Activated naive CD4-positive, alpha-beta T cell treated with anti-CD3 and anti-CD28 coated beads, Interleukin-2, amount 50 U/mL, for 72 hours (primary cell): ENCODE measurements around the gene OR51L1. TPM values are rescaled to one million over a fixed set of nuclear protein-coding genes. Genes with fewer than 3 reads are reported as not detected.
"Not testable (repeated sequence)": the region's sequence is repeated elsewhere in the genome, so short reads cannot be mapped to it uniquely, and the experiment has no call there.

ENCODE experiments used
- ATAC-seq, 2 donors: fragments of 150-1000 bp; cut with Tn5 transposase; 2 replicates each; pipeline ENCODE4 v1.10.0; 2021; ENCODE audit warnings: mild to moderate bottlenecking in 2 of 2, moderate library complexity in 2 of 2
- DNase-seq, 2 donors: peaks; one replicate each; pipeline ENCODE4 v3.0.0; 2021 to 2022; ENCODE audit warnings: low spot score in 2 of 2
- H3K27ac Mint-ChIP-seq, 2 donors: one replicate each; pipeline ENCODE4 v1.8.0; 2022; ENCODE audit warnings: mild to moderate bottlenecking in 2 of 2, mixed read lengths in 2 of 2
- H3K36me3 Mint-ChIP-seq, 2 donors: one replicate each; pipeline ENCODE4 v1.8.0; 2022; ENCODE audit warnings: mixed read lengths in 2 of 2
- H3K9me3 Mint-ChIP-seq, 2 donors: one replicate each; pipeline ENCODE4 v1.8.0; 2022; ENCODE audit warnings: mixed read lengths in 2 of 2
- total RNA-seq, 2 donors: library from RNA; stranded (reverse); gene quantifications; one replicate each; pipeline ENCODE4 v1.2.3, GENCODE V29; 2022

The OR51L1 gene
- total RNA-seq, result not detected

GRCh38 chr11:4994551-4994950 lies at the start of gene OR51L1:
Gene OR51L1 (plus strand): TSS chr11:4994851. CDS start chr11:4998983, 4,132 bp downstream.
- no peak for ATAC-seq
- Mint-ChIP-seq H3K9me3 (no peaks in the 10 kb centered on the region), H3K36me3 (no peaks in the 10 kb centered on the region)

GRCh38 chr11:4947505-4947904 lies 47.1 kb upstream of the OR51L1 start, which contains the start of gene OR51A4:
Gene OR51A4 (minus strand): TSS chr11:4947605. CDS start chr11:4947100, 505 bp downstream.
- no peak for ATAC-seq
- DNase-seq, result no peak
- Mint-ChIP-seq H3K27ac (no peak within 1 kb of the TSS), H3K9me3 (no peaks in the 10 kb centered on the region), H3K36me3 (no peaks in the 10 kb centered on the region)

More at GRCh38 chr11:4994551-4994950, at the start of gene OR51L1:
- H3K27ac Mint-ChIP-seq, result no peak within 1 kb of the TSS
- no peak for DNase-seq

- not testable (repeated sequence) for ATAC-seq, H3K27ac Mint-ChIP-seq, H3K9me3 Mint-ChIP-seq
Measured at GRCh38 chr11:4955613-4956012, 39.0 kb upstream of the OR51L1 start, which contains the start of gene OR51A2. Gene OR51A2 (minus strand): TSS chr11:4955713. CDS start chr11:4955713, 0 bp downstream.

GRCh38 chr11:4957396-4957795 lies 37.3 kb upstream of the OR51L1 start:
- no peak overlapping the region for H3K27ac Mint-ChIP-seq
- DNase-seq (no peak), ATAC-seq (no peak)
- H3K9me3 Mint-ChIP-seq, result peaks cover 6 to 9% of the 10 kb centered on the region in 2 donors
- no peaks in the 10 kb centered on the region for H3K36me3 Mint-ChIP-seq

More at GRCh38 chr11:4955613-4956012, 39.0 kb upstream of the OR51L1 start, which contains the start of gene OR51A2:
- not testable (repeated sequence) for DNase-seq, H3K36me3 Mint-ChIP-seq

GRCh38 chr11:4960877-4961276 lies 33.8 kb upstream of the OR51L1 start:
- Mint-ChIP-seq H3K36me3 (no peaks in the 10 kb centered on the region), H3K9me3 (peaks cover 8 to 10% of the 10 kb centered on the region in 2 donors), H3K27ac (no peak overlapping the region)
- no peak for DNase-seq
- ATAC-seq, result no peak

- DNase-seq, result no peak
- H3K9me3 Mint-ChIP-seq, result peaks cover 11 to 13% of the 10 kb centered on the region in 2 donors
- no peaks in the 10 kb centered on the region for H3K36me3 Mint-ChIP-seq
- no peak overlapping the region for H3K27ac Mint-ChIP-seq
- no peak for ATAC-seq
Measured at GRCh38 chr11:4962816-4963215, 31.8 kb upstream of the OR51L1 start.

- DNase-seq (no peak), ATAC-seq (no peak)
- peaks cover 5 to 7% of the 10 kb centered on the region in 2 donors for H3K9me3 Mint-ChIP-seq
- peak overlapping the region in 1 of 2 donors; percentile 46 for H3K27ac Mint-ChIP-seq
- H3K36me3 Mint-ChIP-seq, result no peaks in the 10 kb centered on the region
Measured at GRCh38 chr11:4975436-4975835, 19.2 kb upstream of the OR51L1 start.

GRCh38 chr11:4979036-4979435 lies 15.6 kb upstream of the OR51L1 start:
- DNase-seq, result no peak
- Mint-ChIP-seq H3K36me3 (no peaks in the 10 kb centered on the region), H3K27ac (no peak overlapping the region), H3K9me3 (peaks cover 5 to 7% of the 10 kb centered on the region in 2 donors)
- ATAC-seq, result no peak

GRCh38 chr11:4982678-4983077 lies 12.0 kb upstream of the OR51L1 start:
- no peak overlapping the region for H3K27ac Mint-ChIP-seq
- ATAC-seq (no peak), DNase-seq (no peak)
- no peaks in the 10 kb centered on the region for H3K36me3 Mint-ChIP-seq
- H3K9me3 Mint-ChIP-seq, result peaks cover 3 to 5% of the 10 kb centered on the region in 2 donors

GRCh38 chr11:4983841-4984240 lies 10.8 kb upstream of the OR51L1 start:
- no peak for ATAC-seq
- DNase-seq, result no peak
- Mint-ChIP-seq H3K9me3 (no peaks in the 10 kb centered on the region), H3K27ac (no peak overlapping the region), H3K36me3 (no peaks in the 10 kb centered on the region)

GRCh38 chr11:4991060-4991459 lies 3.6 kb upstream of the OR51L1 start:
- Mint-ChIP-seq H3K36me3 (no peaks in the 10 kb centered on the region), H3K27ac (no peak overlapping the region), H3K9me3 (no peaks in the 10 kb centered on the region)
- DNase-seq, result no peak
- ATAC-seq, result no peak

- Mint-ChIP-seq H3K9me3 (no peaks in the 10 kb centered on the region), H3K27ac (no peak overlapping the region), H3K36me3 (no peaks in the 10 kb centered on the region)
- ATAC-seq (peak in 1 of 2 donors; percentile 40), DNase-seq (peak in 1 of 2 donors; percentile 13)
Measured at GRCh38 chr11:5004424-5005274, 10.0 kb downstream of the OR51L1 start.

- H3K27ac Mint-ChIP-seq, result no peak overlapping the region
- ATAC-seq (no peak), DNase-seq (no peak)
- H3K9me3 Mint-ChIP-seq, result no peaks in the 10 kb centered on the region
- no peaks in the 10 kb centered on the region for H3K36me3 Mint-ChIP-seq
Measured at GRCh38 chr11:5007561-5007960, 12.9 kb downstream of the OR51L1 start.

GRCh38 chr11:5011254-5011653 lies 16.6 kb downstream of the OR51L1 start:
- Mint-ChIP-seq H3K27ac (no peak overlapping the region), H3K36me3 (no peaks in the 10 kb centered on the region), H3K9me3 (no peaks in the 10 kb centered on the region)
- no peak for ATAC-seq
- no peak for DNase-seq

GRCh38 chr11:5013012-5013411 lies 18.4 kb downstream of the OR51L1 start:
- no peaks in the 10 kb centered on the region for H3K36me3 Mint-ChIP-seq
- no peak overlapping the region for H3K27ac Mint-ChIP-seq
- H3K9me3 Mint-ChIP-seq, result no peaks in the 10 kb centered on the region
- no peak for DNase-seq
- no peak for ATAC-seq

GRCh38 chr11:5021996-5022395 lies 27.3 kb downstream of the OR51L1 start:
- Mint-ChIP-seq H3K9me3 (peaks cover 21 to 26% of the 10 kb centered on the region in 2 donors), H3K36me3 (peaks cover 10 to 11% of the 10 kb centered on the region in 2 donors), H3K27ac (no peak overlapping the region)
- ATAC-seq (no peak), DNase-seq (no peak)

GRCh38 chr11:5036669-5037068 lies 42.0 kb downstream of the OR51L1 start:
- Mint-ChIP-seq H3K27ac (no peak overlapping the region), H3K36me3 (no peaks in the 10 kb centered on the region), H3K9me3 (peaks cover 0 to 3% of the 10 kb centered on the region in 2 donors)
- DNase-seq (no peak), ATAC-seq (no peak)

- DNase-seq (no peak), ATAC-seq (no peak)
- no peaks in the 10 kb centered on the region for H3K36me3 Mint-ChIP-seq
- peaks cover 0 to 3% of the 10 kb centered on the region in 2 donors for H3K9me3 Mint-ChIP-seq
- no peak overlapping the region for H3K27ac Mint-ChIP-seq
Measured at GRCh38 chr11:5037926-5038325, 43.3 kb downstream of the OR51L1 start.
